SH-SY5Y (cell line): ENCODE data around the gene MREG.

Experiments
- GATA2 ChIP-seq: IDR thresholded peaks from 2 replicates; pipeline ENCODE4 v1.6.1; 2011; ENCODE audit warnings: mild to moderate bottlenecking, low read depth, low read length
- GATA3 ChIP-seq: IDR thresholded peaks from 2 replicates; pipeline ENCODE4 v1.6.1; 2011; ENCODE audit warnings: low read depth, mild to moderate bottlenecking, low read length, moderate library complexity

MREG gene

DNA sequence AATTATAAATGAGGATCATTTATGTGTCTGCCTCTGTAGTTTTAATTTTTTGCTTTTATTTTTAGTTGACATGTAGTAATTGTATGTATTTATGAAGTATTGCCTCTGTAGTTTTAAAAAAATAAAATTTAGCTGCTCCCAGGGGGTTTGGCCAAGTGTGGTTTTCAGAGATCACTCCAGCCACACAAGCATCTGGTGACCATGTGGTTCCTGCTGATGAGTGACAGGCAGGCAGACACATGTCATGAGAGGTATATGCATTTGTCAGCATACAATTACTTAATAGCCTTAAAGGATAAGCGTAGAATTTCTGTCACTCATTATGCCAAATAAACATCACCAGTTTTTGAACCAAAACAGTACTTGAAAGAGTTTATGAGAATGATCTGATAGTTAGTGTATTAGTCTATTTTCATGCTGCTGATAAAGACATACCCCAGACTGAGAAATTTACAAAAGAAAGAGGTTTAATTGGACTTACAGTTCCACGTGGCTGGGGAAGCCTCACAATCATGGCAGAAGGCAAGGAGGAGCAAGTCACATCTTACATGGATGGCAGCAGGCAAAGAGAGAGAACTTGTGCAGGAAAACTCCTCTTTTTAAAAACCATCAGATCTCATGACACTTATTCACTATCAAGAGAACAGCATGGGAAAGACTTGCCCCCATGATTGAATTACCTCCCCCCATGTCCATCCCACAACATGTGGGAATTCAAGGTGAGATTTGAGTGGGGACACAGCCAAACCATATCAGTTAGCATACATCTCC lies 29.6 kb downstream of the MREG start:
- TF ChIP-seq GATA3 (no peak), GATA2 (no peak)

DNA sequence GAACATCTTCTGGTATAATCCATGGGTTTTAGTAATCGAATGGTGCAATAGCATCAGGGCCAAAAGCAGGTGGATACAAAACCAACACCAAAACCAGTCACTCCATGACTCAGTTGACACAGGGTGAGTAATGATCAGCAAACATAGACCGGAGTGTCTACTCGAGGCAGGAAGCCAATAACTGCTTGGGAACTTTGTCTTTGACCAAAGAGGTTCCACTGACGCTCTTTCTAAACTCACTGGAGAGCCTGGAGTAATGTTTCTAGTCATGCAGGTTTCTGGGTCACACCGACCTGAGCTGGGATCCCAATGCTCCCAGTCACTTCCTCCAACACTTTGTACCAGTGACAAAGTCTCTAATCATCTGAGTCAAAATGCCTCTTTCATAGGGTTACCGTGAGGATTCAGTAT lies 30.9 kb downstream of the MREG start:
- no peak for TF ChIP-seq GATA3
- no peak for TF ChIP-seq GATA2

DNA sequence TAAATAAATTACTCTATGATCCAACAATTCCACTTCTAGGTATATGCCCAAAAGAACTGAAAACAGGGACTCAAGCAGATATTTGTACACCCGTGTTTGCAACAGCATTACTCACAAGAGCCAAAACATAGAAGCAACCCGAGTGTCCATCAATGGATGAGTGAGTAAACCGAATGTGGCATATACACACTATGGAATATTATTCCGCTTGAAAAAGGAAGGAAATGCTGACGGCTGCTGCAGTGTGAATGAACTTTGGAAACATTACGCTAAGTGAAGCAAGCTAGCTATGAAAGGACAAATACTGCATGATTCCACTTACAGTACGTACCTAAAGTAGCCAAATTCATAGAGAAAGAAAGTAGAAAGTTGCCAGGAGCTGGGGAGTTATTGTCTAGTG lies 32.2 kb downstream of the MREG start:
- TF ChIP-seq GATA2 = no peak
- no peak for TF ChIP-seq GATA3

DNA sequence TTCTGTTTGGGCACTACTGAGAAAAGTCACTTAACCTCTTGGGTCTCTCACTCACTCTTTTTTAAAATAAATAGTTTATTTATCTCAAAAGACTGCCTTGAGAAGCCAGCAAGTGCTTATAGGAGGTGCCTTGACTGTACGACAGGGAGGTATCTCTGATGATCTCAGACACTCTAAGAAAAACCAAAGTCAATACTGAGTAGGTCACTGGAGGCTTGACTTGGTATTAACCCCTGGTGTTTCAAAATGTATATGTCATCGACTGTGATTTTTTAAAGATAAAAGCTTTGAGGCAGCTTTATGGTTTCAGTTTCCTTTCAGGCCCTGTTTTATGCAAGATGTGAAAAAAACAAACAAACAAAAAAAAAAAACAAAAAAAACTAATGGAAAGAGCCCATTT lies 33.7 kb downstream of the MREG start:
- TF ChIP-seq GATA3 = no peak
- no peak for TF ChIP-seq GATA2

DNA sequence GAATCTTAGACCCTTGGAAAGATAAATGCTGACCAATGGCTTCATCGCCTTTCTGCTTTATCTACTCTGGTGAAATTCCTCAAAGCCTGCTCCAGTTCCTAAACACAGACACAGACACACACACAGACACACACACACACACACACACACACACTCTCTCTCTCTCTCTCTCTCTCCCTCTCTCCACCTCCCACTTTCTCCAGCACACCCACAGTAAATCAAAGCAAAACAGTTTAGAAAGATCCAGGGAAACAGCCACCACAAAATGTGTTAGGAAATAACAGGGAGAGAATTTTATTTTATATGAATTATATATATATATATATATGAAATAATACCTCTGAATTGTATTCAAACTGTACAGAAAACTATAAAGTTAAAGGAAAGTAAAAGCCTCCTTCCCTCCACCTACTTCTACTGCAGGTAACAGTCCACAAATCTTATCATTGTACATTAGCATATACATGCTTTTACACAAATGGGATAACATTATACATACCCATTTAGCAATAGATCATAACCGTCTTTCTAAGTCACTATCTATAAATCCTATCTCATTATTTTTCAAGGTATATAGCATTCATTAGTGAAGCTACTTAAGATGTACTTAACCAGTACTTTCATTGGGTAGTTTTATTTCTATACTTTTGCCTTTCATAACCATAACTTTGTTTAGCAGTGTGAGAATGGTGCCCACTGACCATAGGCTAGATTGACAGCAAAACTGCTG lies 38.5 kb downstream of the MREG start:
- TF ChIP-seq GATA2 (no peak), GATA3 (no peak)

DNA sequence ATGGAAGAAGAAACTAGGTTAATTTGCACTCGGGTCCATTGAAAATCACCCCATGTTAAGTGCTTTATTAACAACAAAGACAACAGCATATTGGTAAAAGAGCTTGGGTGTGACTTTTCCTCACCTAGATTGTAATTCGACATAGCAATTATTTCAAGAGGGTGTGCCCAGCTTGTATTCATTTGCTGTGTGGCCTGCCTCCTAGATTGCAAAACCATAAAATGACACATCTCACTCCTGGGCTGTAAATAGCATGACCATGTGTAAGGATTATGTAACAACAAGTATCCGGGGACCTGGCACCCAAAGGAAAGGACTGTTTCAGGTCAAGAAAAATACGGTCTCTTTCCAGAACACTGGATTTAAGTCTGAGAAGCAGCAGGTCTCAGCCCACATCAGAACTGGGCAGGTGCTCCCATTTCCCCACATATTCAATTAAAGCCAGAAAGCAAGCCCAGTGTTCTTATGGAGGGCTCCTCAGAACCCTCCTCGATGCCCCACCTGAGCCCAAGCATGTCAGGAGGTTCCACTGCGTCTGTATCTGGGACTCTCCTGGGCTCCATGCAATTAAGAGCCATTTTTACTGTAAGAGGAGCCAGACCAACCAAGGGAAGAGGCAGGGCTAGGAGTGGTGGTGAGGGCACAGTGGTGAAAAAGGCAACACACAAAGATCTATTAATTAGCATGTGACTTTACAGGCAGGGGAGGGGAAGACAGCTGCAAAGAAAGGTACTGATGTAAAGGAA lies 39.2 kb downstream of the MREG start:
- TF ChIP-seq GATA2 = no peak
- TF ChIP-seq GATA3 = no peak

DNA sequence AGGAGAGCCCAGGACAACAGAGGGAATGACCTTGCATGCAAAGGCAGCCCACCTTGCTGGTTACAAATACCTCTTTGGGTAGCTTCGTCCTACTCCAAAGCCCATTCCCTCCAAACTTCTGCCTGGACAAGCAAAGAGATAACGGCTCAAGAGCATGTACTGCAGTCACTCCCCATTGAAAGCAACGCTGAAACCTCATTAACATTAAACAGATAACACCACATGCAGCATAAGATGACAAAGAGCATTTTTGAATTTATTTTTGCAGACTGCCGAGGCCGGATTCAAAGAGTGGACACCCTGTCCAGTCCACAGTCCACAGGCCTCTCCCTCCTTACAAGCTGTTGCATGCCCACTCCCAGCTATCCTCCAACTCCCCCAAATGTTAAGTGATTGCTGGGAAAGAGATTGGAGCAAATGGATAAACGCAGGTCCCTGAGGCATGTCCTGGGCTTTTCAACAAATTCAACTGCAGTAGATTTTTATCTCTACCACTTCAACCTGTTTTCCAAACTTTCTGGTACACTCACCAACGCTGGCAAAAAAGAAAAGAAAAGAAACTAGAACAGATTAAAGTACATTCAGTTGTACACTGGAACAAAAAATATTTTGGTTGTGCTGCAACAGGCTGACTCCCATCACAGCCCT lies 40.1 kb downstream of the MREG start:
- TF ChIP-seq GATA3 (peak; percentile 65; the same call in 1 of the 2 replicates), GATA2 (peak; percentile 80)

DNA sequence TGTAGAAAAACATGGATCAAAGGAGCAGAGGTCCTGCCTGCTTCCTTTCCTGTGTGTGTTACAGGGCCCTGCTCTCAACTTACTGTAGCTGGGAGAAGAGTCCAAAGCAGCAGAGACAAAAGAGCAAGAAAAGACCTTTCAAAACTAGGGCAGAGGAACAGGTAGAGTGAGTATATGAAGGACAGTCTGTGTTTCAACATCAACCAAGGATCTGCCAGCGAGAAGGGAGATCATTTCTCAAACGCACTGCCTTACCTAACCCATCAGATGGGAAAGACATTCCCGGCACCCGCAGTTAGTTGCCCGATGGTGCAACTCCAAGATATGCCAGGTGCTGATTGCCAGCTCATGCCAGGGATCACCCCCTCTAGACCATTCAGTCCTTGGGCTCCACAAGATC lies 41.7 kb downstream of the MREG start:
- TF ChIP-seq GATA3 (no peak), GATA2 (no peak)

DNA sequence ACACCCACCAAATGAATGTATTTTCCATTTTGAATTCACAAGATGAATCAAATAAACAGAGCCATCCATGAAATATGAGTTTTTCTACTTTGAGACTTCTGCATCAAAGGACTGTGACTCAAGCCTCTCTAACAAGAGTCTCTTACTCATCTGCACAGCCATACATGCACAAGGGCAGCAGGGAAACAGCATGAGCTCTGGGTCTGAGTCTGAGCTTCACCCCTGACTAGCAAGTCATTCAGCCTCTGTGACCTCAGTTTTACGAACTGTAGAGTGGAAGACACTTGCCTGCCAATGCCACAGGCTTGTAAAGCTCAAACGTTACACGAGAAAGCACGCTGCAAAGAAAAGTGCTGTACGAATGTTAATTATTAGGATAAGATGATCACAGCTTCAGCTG lies 42.9 kb downstream of the MREG start:
- TF ChIP-seq GATA2 (no peak), GATA3 (no peak)

DNA sequence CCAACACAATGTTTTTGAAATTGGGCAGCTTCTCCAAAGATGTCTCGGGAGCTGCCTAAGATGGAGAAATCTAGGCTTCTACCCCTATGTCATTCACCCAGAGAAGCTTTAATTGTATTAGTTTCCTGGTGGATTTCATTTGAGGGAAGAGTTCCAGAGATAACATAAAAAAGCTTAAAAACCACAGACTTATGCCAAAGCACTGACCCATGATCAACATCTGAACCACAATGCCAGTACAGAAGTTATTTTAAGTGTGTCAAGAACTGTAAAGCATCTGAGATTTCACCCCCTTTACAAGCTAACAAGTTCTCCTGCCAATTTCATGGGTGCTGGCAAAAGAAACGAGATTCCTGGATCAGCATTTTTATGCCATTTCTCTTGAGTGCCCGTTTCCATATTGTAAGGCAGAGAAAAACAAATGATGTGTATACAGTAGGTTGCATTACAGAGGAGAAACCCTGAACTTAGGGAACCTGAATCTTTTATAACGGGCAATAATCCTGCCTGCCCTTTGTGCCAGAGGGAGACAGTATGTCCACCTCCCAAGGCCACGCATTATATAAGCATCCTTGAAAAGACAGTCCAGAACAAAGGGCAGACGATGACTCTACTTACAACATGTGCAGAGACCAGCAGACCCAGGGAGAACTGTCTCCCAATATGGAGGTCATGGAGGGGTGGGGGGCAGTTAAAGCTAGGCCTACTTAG lies 44.1 kb downstream of the MREG start:
- TF ChIP-seq GATA2 (no peak), GATA3 (no peak)

DNA sequence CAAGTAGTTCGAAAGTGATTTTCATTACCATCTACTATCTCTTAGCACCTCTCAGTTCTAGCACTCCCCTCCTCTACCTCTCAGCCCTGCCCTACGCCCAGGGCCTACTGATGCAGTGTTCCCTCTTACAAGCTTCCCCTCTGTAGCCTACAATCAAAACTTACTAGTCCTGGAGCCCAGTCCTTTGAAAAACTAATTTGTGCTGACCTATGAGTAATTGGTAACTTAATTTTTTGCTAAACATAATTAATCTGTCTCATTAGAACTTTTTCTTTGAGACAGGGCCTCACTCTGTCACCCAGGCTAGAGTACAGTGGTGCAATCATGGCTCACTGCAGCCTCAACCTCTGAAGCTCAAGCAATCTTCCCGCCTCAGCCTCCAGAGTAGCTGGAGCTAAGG lies 44.9 kb downstream of the MREG start:
- TF ChIP-seq GATA3 = no peak
- no peak for TF ChIP-seq GATA2

DNA sequence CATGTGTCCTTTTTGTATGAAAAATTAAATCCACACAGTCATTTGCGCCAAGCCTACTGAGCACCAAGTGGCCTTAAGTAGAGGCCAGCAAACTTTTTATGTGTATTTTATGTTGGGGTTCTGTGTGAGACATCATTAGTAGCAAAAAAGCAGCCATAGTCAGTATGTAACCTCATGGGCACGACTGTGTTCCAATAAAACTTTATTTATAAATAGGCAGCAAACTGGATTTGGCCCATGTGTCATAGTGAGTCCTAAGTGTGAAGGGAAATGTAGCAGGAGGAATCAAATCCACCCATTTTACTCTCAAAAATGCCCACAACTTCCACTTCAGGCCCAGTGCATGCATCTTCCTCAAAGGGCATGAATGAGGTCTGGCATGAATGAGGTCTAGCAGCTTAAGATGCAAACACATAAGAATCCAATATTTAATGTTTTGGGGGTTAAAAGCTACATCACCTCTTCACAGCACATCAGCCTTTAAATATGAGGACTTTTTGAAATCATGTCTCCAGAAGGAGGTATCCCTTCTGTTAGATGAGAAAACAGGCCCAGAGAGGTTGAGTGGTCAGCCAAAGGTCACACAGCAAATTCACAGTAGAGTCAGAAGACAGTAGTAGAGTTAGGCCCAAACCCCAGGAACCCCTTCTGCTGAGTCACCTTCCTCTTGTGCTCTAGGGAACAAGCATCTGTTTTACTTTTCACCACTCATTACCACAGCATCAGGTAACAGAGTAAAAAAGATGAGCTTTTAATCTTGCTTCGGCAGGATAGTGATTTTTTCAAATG lies 45.6 kb downstream of the MREG start:
- TF ChIP-seq GATA2 (no peak), GATA3 (no peak)

DNA sequence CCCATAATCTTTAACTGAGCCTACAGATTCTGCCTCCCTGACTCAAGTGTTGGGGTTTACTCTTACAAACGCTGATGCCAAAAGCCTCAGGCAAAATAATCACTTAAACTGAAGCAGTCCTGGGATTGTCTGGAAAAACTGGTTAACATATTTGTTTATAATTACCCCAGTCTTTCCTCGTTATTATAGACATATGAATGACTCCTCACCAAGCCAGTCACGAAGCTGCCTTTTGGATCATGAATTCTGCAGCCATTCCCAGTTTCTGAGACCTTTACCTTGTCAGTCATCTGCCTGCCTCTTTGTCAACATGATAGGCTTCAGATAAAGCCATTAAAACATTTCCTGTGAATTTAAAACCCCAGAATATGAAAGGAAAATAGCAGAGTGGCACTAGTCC lies 46.4 kb downstream of the MREG start:
- TF ChIP-seq GATA3 (no peak), GATA2 (no peak)

DNA sequence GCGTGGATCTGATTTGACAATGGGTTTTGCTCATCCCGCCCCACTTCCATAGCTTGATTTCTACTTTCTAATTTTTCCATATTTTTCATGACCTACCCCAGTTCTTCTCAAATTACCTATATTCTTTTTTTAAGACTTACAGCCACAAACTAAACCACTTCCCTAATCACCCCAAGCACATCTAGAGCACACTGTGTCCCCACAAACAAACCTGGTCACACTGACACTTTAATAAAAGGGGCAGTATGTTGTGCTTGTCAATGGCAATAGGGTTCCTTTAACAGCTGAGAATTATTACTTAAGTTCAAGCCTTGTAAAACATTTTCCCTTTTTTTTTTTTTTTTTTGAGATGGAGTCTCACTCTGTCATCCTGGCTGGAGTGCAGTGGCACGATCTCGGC lies 47.1 kb downstream of the MREG start:
- TF ChIP-seq GATA2 (no peak), GATA3 (no peak)
